Astrocyte of the cerebellum (primary cell): ENCODE data around the gene INSIG1.

Experiments used
- DNase-seq: peaks from one replicate; pipeline ENCODE4 v3.0.0-alpha.2; 2011; ENCODE audit warnings: low read depth
- H3K4me3 ChIP-seq: 2 replicates; pipeline ENCODE4 v1.5.1; 2011; ENCODE audit warnings: mild to moderate bottlenecking, low read depth, low read length, moderate library complexity
- CTCF ChIP-seq: IDR thresholded peaks from 2 replicates; pipeline ENCODE4 v1.5.1; 2012; ENCODE audit warnings: low read length, low read depth, moderate library complexity, mild to moderate bottlenecking; ENCODE audit errors: missing control alignments
- in situ Hi-C: cut with HindIII; loops from 2 replicates; pipeline ENCODE4 v1.10.0; 2017; ENCODE audit warnings: low sequenced_read_pairs

INSIG1 gene

GRCh38 chr7:155255071-155255470 is 42.6 kb upstream of the INSIG1 start:
- H3K4me3 ChIP-seq = no peak overlapping the region
- no peak for TF ChIP-seq CTCF
- no peak for DNase-seq
- in situ Hi-C loops = no loop called here

GRCh38 chr7:155255621-155256020 is 42.1 kb upstream of the INSIG1 start:
- TF ChIP-seq CTCF = no peak
- in situ Hi-C loops = no loop called here
- DNase-seq = no peak
- no peak overlapping the region for H3K4me3 ChIP-seq

GRCh38 chr7:155256081-155256760 is 41.5 kb upstream of the INSIG1 start:
- TF ChIP-seq CTCF = no peak
- H3K4me3 ChIP-seq = no peak overlapping the region
- no peak for DNase-seq
- in situ Hi-C loops = no loop called here

- in situ Hi-C loops = no loop called here
- no peak overlapping the region for H3K4me3 ChIP-seq
- no peak for TF ChIP-seq CTCF
- no peak for DNase-seq
Measured at GRCh38 chr7:155256761-155257481, 40.8 kb upstream of the INSIG1 start.

- TF ChIP-seq CTCF = no peak
- peak; percentile 79 for DNase-seq
- no peak overlapping the region for H3K4me3 ChIP-seq
- in situ Hi-C loops = no loop called here
Measured at GRCh38 chr7:155257482-155258225, 40.0 kb upstream of the INSIG1 start.

GRCh38 chr7:155258226-155258560 is 39.5 kb upstream of the INSIG1 start:
- TF ChIP-seq CTCF = no peak
- no peak overlapping the region for H3K4me3 ChIP-seq
- peak; percentile 73 for DNase-seq
- in situ Hi-C loops = no loop called here
